Mesenchymal stem cell (in vitro differentiated cells and primary cell): ENCODE measurements around the gene SAMD7.

Experiments used
- DNase-seq: peaks from one replicate; pipeline ENCODE4 v3.0.0-alpha.2; 2013
- H2AFZ ChIP-seq: one replicate; pipeline ENCODE4 v1.6.1; 2013; ENCODE audit warnings: low read depth, mild to moderate bottlenecking, control low read depth, inconsistent platforms, low read length, moderate library complexity
- H2AK5ac ChIP-seq: 2 replicates; pipeline ENCODE4 v1.6.1; 2013; ENCODE audit warnings: low read length, moderate library complexity, mild to moderate bottlenecking, inconsistent platforms; ENCODE audit not compliant: severe bottlenecking
- H2BK120ac ChIP-seq: one replicate; pipeline ENCODE4 v1.6.1; 2013; ENCODE audit warnings: low read depth, mild to moderate bottlenecking, inconsistent platforms, low read length, moderate library complexity
- H2BK12ac ChIP-seq, 2 experiments: one replicate each; pipeline ENCODE4 v1.6.1; 2013; ENCODE audit warnings: inconsistent platforms in 2 of 2, low read length in 2 of 2, mild to moderate bottlenecking in 2 of 2, moderate library complexity in 2 of 2, control low read depth in 1 of 2
- H2BK15ac ChIP-seq: one replicate; pipeline ENCODE4 v1.6.1; 2013; ENCODE audit warnings: mild to moderate bottlenecking, low read depth, inconsistent platforms; ENCODE audit not compliant: poor library complexity, severe bottlenecking
- H2BK5ac ChIP-seq: 2 replicates; pipeline ENCODE4 v1.6.1; 2013; ENCODE audit warnings: low read depth, mild to moderate bottlenecking, low read length, control low read depth, inconsistent platforms; ENCODE audit not compliant: poor library complexity, severe bottlenecking
- H3K14ac ChIP-seq, 2 experiments: one replicate each; pipeline ENCODE4 v1.6.1; 2013; ENCODE audit warnings: inconsistent platforms in 2 of 2, low read length in 2 of 2, control low read depth in 1 of 2, mild to moderate bottlenecking in 1 of 2, moderate library complexity in 1 of 2
- H3K18ac ChIP-seq, 2 experiments: one replicate each; pipeline ENCODE4 v1.6.1; 2013; ENCODE audit warnings: inconsistent platforms in 2 of 2, low read length in 2 of 2, control low read depth in 1 of 2, low read depth in 1 of 2, mild to moderate bottlenecking in 1 of 2
- H3K23ac ChIP-seq, 2 experiments: one replicate each; pipeline ENCODE4 v1.6.1; 2013; ENCODE audit warnings: inconsistent platforms in 2 of 2, low read length in 2 of 2, mild to moderate bottlenecking in 2 of 2, moderate library complexity in 2 of 2, control low read depth in 1 of 2
- H3K27ac ChIP-seq: 2 replicates; pipeline ENCODE4 v1.5.1; 2013; ENCODE audit warnings: mild to moderate bottlenecking, moderate library complexity, low read length, control low read depth, inconsistent platforms; ENCODE audit not compliant: poor library complexity, severe bottlenecking
- H3K27me3 ChIP-seq, 2 experiments: 2 replicates each; pipeline versions ENCODE4 v1.6.1 to v1.7.0; 2013; ENCODE audit warnings: low read length in 2 of 2, mild to moderate bottlenecking in 2 of 2, moderate library complexity in 2 of 2, control low read depth in 1 of 2, inconsistent platforms in 1 of 2; ENCODE audit not compliant: control insufficient read depth in 1 of 2, insufficient read depth in 1 of 2
- H3K36me3 ChIP-seq, 2 experiments: 2 replicates each; pipeline versions ENCODE4 v1.6.1 to v1.7.0; 2013; ENCODE audit warnings: low read length in 2 of 2, control low read depth in 1 of 2, inconsistent platforms in 1 of 2, low read depth in 1 of 2, mild to moderate bottlenecking in 1 of 2; ENCODE audit not compliant: insufficient read depth in 2 of 2, control insufficient read depth in 1 of 2
- H3K4ac ChIP-seq, 2 experiments: one replicate each; pipeline ENCODE4 v1.6.1; 2013; ENCODE audit warnings: inconsistent platforms in 2 of 2, low read length in 2 of 2, mild to moderate bottlenecking in 2 of 2, moderate library complexity in 2 of 2, control low read depth in 1 of 2, low read depth in 1 of 2
- H3K4me1 ChIP-seq: 2 replicates; pipeline ENCODE4 v1.6.1; 2013; ENCODE audit warnings: low read depth, low read length, control low read depth; ENCODE audit not compliant: control insufficient read depth, insufficient read depth
- H3K4me2 ChIP-seq: 2 replicates; pipeline ENCODE4 v1.6.1; 2013; ENCODE audit warnings: low read length, mild to moderate bottlenecking, inconsistent platforms; ENCODE audit not compliant: poor library complexity, severe bottlenecking
- H3K4me3 ChIP-seq, 2 experiments: 2 replicates each; pipeline versions ENCODE4 v1.5.1 to v1.7.0; 2013; ENCODE audit warnings: low read length in 2 of 2, mild to moderate bottlenecking in 2 of 2, control low read depth in 1 of 2, low read depth in 1 of 2; ENCODE audit not compliant: insufficient read depth in 1 of 2
- H3K79me1 ChIP-seq: replicated peaks from 2 replicates; pipeline ENCODE4 v1.6.1; 2013; ENCODE audit warnings: mild to moderate bottlenecking, control low read depth, low read length, inconsistent platforms; ENCODE audit not compliant: poor library complexity, severe bottlenecking
- H3K9ac ChIP-seq: 2 replicates; pipeline ENCODE4 v1.7.0; 2013; ENCODE audit warnings: mild to moderate bottlenecking, low read length, moderate library complexity
- H3K9me3 ChIP-seq: 2 replicates; pipeline ENCODE4 v1.7.0; 2013; ENCODE audit warnings: mild to moderate bottlenecking, low read length; ENCODE audit not compliant: control insufficient read depth
- H4K8ac ChIP-seq: one replicate; pipeline ENCODE4 v1.6.1; 2013; ENCODE audit warnings: inconsistent platforms, mild to moderate bottlenecking, low read length, moderate library complexity
- H4K91ac ChIP-seq: one replicate; pipeline ENCODE4 v1.6.1; 2013; ENCODE audit warnings: mild to moderate bottlenecking, low read length, inconsistent platforms
- WGBS: methylation state at CpG from one replicate; pipeline ENCODE4 v1.1.7; 2013; ENCODE audit warnings: mixed read lengths; 5-methylcytosine and 5-hydroxymethylcytosine counted together

The SAMD7 gene

GRCh38 chr3:169966428-169966950 lies 55.1 kb downstream of the SAMD7 start, which contains the start of gene SEC62:
Gene SEC62 (plus strand): TSS chr3:169966807. CDS start chr3:169966823, 16 bp downstream.
- peak within 1 kb of the TSS; percentile 61 to 94 for H3K18ac ChIP-seq
- WGBS, result 1% methylated on average over 37 of the region's 37 CpGs
- peak within 1 kb of the TSS; percentile 74 to 85 for H3K23ac ChIP-seq

GRCh38 chr3:169966951-169967915 lies 55.9 kb downstream of the SAMD7 start:
- peak; percentile 76 for DNase-seq
- Histone ChIP-seq H3K18ac (peak overlapping the region; percentile 6 to 94), H2BK15ac (no peak overlapping the region), H3K27ac (peak overlapping the region; percentile 41), H2BK12ac (no peak overlapping the region), H2AK5ac (peak overlapping the region; percentile 44), H2BK120ac (peak overlapping the region; percentile 77), H4K8ac (peak overlapping the region; percentile 87), H2BK5ac (no peak overlapping the region), H3K14ac (peak overlapping the region in 1 of 2 experiments; percentile 89), H3K79me1 (peaks cover under 1% of the 10 kb centered on the region), H3K4me3 (peak overlapping the region; percentile 81 to 98), H3K4ac (peak overlapping the region; percentile 81 to 95), H3K4me2 (peak overlapping the region; percentile 90), H3K36me3 (peaks cover 3 to 13% of the 10 kb centered on the region in 2 experiments), H3K27me3 (peaks cover 4 to 5% of the 10 kb centered on the region in 2 experiments), H3K4me1 (peaks cover 2% of the 10 kb centered on the region), H2AFZ (peak overlapping the region; percentile 72), H3K23ac (peak overlapping the region; percentile 74 to 85), H4K91ac (peak overlapping the region; percentile 43), H3K9ac (peak overlapping the region; percentile 97), H3K9me3 (no peaks in the 10 kb centered on the region)
- WGBS, result 10% methylated on average over 23 of the region's 44 CpGs

More at GRCh38 chr3:169966428-169966950, 55.1 kb downstream of the SAMD7 start, which contains the start of gene SEC62:
- H3K9me3 ChIP-seq, result no peaks in the 10 kb centered on the region
- peak; percentile 92 for DNase-seq
- H3K4me1 ChIP-seq, result peaks cover 2% of the 10 kb centered on the region
- peak within 1 kb of the TSS; percentile 97 for H3K9ac ChIP-seq
- H3K4ac ChIP-seq, result peak within 1 kb of the TSS; percentile 81 to 95
- peak within 1 kb of the TSS; percentile 72 for H2AFZ ChIP-seq
- peaks cover 4 to 9% of the 10 kb centered on the region in 2 experiments for H3K27me3 ChIP-seq
- peak within 1 kb of the TSS in 1 of 2 experiments; percentile 89 for H3K14ac ChIP-seq
- peaks cover 3 to 11% of the 10 kb centered on the region in 2 experiments for H3K36me3 ChIP-seq
- H3K4me2 ChIP-seq, result peak within 1 kb of the TSS; percentile 90
- peak within 1 kb of the TSS; percentile 44 for H2AK5ac ChIP-seq
- no peak within 1 kb of the TSS for H2BK12ac ChIP-seq
- H3K79me1 ChIP-seq, result no peaks in the 10 kb centered on the region
- H2BK15ac ChIP-seq, result peak within 1 kb of the TSS; percentile 93
- peak within 1 kb of the TSS; percentile 81 to 98 for H3K4me3 ChIP-seq
- peak within 1 kb of the TSS; percentile 43 for H4K91ac ChIP-seq
- peak within 1 kb of the TSS; percentile 77 for H2BK120ac ChIP-seq
- peak within 1 kb of the TSS; percentile 67 for H3K27ac ChIP-seq
- peak within 1 kb of the TSS; percentile 92 for H4K8ac ChIP-seq
- H2BK5ac ChIP-seq, result no peak within 1 kb of the TSS

GRCh38 chr3:169968224-169968885 lies 57.0 kb downstream of the SAMD7 start:
- no CpG with 5 or more reads among the region's 2 CpGs for WGBS

More at GRCh38 chr3:169968224-169968885, 57.0 kb downstream of the SAMD7 start:
- Histone ChIP-seq H3K18ac (no peak overlapping the region), H4K8ac (no peak overlapping the region), H2AK5ac (no peak overlapping the region), H3K27ac (no peak overlapping the region), H2BK12ac (no peak overlapping the region), H3K14ac (no peak overlapping the region), H3K27me3 (no peaks in the 10 kb centered on the region), H3K36me3 (peaks cover 3 to 13% of the 10 kb centered on the region in 2 experiments), H2BK15ac (no peak overlapping the region), H3K4me3 (peak overlapping the region in 1 of 2 experiments; percentile 98), H3K9ac (peak overlapping the region; percentile 97), H3K79me1 (peaks cover 2% of the 10 kb centered on the region), H3K23ac (no peak overlapping the region), H3K4me1 (peaks cover 2% of the 10 kb centered on the region), H2AFZ (no peak overlapping the region), H2BK5ac (no peak overlapping the region), H3K4ac (no peak overlapping the region), H3K9me3 (no peaks in the 10 kb centered on the region), H2BK120ac (no peak overlapping the region), H3K4me2 (peak overlapping the region; percentile 56), H4K91ac (no peak overlapping the region)
- no peak for DNase-seq
